Fibroblast of lung (primary cell): ENCODE data around the gene EDDM13. TPM values are rescaled to one million over a fixed set of nuclear protein-coding genes. Genes with fewer than 3 reads are reported as not detected.

Experiments
- DNase-seq, 2 donors: peaks; one replicate each; pipeline versions ENCODE4 v3.0.0 to v3.0.0-alpha.2; 2010; ENCODE audit warnings: low read depth in 2 of 2
- H2AFZ ChIP-seq: 2 replicates; pipeline ENCODE4 v1.5.1; 2012; ENCODE audit warnings: low read length, control low read depth, inconsistent platforms
- H3K27ac ChIP-seq: 2 replicates; pipeline ENCODE4 v1.5.1; 2011; ENCODE audit warnings: low read length, control low read depth; ENCODE audit not compliant: insufficient read depth
- H3K27me3 ChIP-seq: 2 replicates; pipeline ENCODE4 v1.5.1; 2011; ENCODE audit warnings: mild to moderate bottlenecking, low read length; ENCODE audit not compliant: control insufficient read depth, insufficient read depth
- H3K36me3 ChIP-seq: 2 replicates; pipeline ENCODE4 v1.5.1; 2011; ENCODE audit warnings: low read length; ENCODE audit not compliant: control insufficient read depth, insufficient read depth
- H3K4me1 ChIP-seq: 2 replicates; pipeline ENCODE4 v1.5.1; 2011; ENCODE audit warnings: low read length; ENCODE audit not compliant: control insufficient read depth, insufficient read depth; ENCODE audit errors: extremely low read depth
- H3K4me2 ChIP-seq: 2 replicates; pipeline ENCODE4 v1.5.1; 2011; ENCODE audit warnings: low read length, control low read depth; ENCODE audit not compliant: insufficient read depth; ENCODE audit errors: extremely low read depth
- H3K4me3 ChIP-seq, 4 experiments: fragments of 200-600 bp in 1 of 4; sonication (generic) in 1 of 4; replicated peaks in 1 of 4; 2 replicates each; pipeline ENCODE4 v1.5.1; 2011 to 2016; ENCODE audit warnings: low read length in 4 of 4, low read depth in 3 of 4, mild to moderate bottlenecking in 3 of 4, control low read depth in 2 of 4, inconsistent platforms in 1 of 4, mixed read lengths in 1 of 4; ENCODE audit not compliant: insufficient read depth in 1 of 4; ENCODE audit errors: control extremely low read depth in 1 of 4
- H3K79me2 ChIP-seq: 2 replicates; pipeline ENCODE4 v1.5.1; 2012; ENCODE audit warnings: mild to moderate bottlenecking, low read length, inconsistent platforms; ENCODE audit not compliant: control insufficient read depth, insufficient read depth
- H3K9ac ChIP-seq: 2 replicates; pipeline ENCODE4 v1.5.1; 2011; ENCODE audit warnings: mild to moderate bottlenecking, low read length, control low read depth; ENCODE audit not compliant: insufficient read depth
- H3K9me3 ChIP-seq: 2 replicates; pipeline ENCODE4 v1.5.1; 2012; ENCODE audit warnings: low read depth, low read length; ENCODE audit not compliant: control insufficient read depth, insufficient read depth
- H4K20me1 ChIP-seq: 2 replicates; pipeline ENCODE4 v1.5.1; 2011; ENCODE audit warnings: low read length; ENCODE audit not compliant: control insufficient read depth, insufficient read depth; ENCODE audit errors: extremely low read depth
- EZH2 ChIP-seq: IDR thresholded peaks from 2 replicates; pipeline ENCODE4 v1.5.1; 2012; ENCODE audit warnings: low read length, control low read depth, mild to moderate bottlenecking; ENCODE audit errors: missing control alignments
- polyA plus RNA-seq, 2 donors: library from polyadenylated mRNA; depleted of rRNA in 1 of 2; stranded (reverse) in 1 of 2; unstranded in 1 of 2; fragments of >200 nt; gene quantifications; 2 replicates each; pipeline ENCODE4 v1.2.1, GENCODE V29; 2011 to 2012; ENCODE audit warnings: missing spikeins in 1 of 2
- total RNA-seq: library from RNA; depleted of rRNA; stranded (reverse); fragments of >200 nt; gene quantifications from 2 replicates; pipeline ENCODE4 v1.2.1, GENCODE V29; 2014
- TF ChIP-seq, protein P1 (sequence below), 2 donors: IDR thresholded peaks in 1 of 2; conservative IDR thresholded peaks in 1 of 2; 1 replicate in 1 of 2; 2 replicates in 1 of 2; pipeline ENCODE4 v1.5.1; 2011 to 2012; ENCODE audit warnings: low read length in 2 of 2, control low read depth in 1 of 2, inconsistent platforms in 1 of 2, low read depth in 1 of 2, mild to moderate bottlenecking in 1 of 2

The EDDM13 gene
- total and polyA plus RNA-seq, 2 donors (not counting 1 experiment from before 2014, with no cell fraction given): not detected

DNA sequence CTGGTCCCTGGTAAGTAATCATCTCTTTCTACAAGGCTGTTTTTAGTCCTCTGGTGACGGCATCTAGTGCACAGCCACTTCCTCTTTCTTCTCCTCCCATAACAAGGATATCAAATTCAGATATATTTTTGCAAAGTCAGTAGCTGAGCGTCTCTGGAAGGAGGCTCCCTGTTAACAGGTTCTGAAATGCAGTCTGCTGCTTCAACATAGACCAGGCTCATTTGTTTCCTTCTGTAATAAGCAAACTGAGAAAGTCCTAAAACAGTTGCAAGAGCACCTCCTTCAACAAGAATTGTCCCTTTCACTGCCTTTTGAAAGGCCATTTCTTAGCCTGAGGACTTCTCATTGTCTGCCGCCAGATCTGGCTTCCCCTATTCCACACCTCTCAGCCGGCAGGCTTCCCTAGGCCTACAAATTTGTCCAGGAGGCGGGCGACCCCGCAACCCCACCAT, 49.5 kb downstream of the EDDM13 start:
- no peak for DNase-seq
- Histone ChIP-seq H3K27ac (no peak overlapping the region), H4K20me1 (no peaks in the 10 kb centered on the region), H3K9ac (no peak overlapping the region), H3K4me3 (no peak overlapping the region), H2AFZ (no peak overlapping the region), H3K79me2 (no peaks in the 10 kb centered on the region), H3K27me3 (no peaks in the 10 kb centered on the region), H3K4me2 (no peak overlapping the region), H3K36me3 (no peaks in the 10 kb centered on the region), H3K4me1 (no peaks in the 10 kb centered on the region), H3K9me3 (no peaks in the 10 kb centered on the region)
- TF ChIP-seq EZH2: no peak
- TF ChIP-seq, protein P1, sequence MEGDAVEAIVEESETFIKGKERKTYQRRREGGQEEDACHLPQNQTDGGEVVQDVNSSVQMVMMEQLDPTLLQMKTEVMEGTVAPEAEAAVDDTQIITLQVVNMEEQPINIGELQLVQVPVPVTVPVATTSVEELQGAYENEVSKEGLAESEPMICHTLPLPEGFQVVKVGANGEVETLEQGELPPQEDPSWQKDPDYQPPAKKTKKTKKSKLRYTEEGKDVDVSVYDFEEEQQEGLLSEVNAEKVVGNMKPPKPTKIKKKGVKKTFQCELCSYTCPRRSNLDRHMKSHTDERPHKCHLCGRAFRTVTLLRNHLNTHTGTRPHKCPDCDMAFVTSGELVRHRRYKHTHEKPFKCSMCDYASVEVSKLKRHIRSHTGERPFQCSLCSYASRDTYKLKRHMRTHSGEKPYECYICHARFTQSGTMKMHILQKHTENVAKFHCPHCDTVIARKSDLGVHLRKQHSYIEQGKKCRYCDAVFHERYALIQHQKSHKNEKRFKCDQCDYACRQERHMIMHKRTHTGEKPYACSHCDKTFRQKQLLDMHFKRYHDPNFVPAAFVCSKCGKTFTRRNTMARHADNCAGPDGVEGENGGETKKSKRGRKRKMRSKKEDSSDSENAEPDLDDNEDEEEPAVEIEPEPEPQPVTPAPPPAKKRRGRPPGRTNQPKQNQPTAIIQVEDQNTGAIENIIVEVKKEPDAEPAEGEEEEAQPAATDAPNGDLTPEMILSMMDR (conservative IDR thresholded peaks at IDR 0.05 in 1 of 2, IDR thresholded peaks at IDR 0.05 in 1 of 2; ENCODE audit: low read depth in 1 of 2, low read length in 2 of 2): no peak

DNA sequence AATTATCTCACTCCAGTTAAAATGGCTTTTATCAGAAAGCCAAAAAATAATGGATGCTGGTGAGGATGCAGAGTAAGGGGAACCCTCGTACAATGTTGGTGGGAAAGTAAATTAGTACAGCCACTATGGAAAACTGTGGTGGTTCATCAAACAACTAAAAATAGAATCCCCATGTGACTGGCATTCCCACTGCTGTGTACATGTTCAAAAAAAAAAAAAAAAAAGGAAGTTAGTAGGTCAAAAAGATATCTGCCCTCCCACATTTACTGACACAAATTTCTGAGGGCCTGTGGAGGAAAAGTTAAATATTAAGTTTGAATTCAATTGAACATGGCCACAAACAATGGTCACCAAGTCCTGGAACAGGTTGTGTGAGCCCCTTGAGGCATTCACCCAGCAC, 51.9 kb downstream of the EDDM13 start:
- Histone ChIP-seq H3K9me3 (no peaks in the 10 kb centered on the region), H4K20me1 (no peaks in the 10 kb centered on the region), H3K79me2 (no peaks in the 10 kb centered on the region), H3K36me3 (no peaks in the 10 kb centered on the region), H3K27ac (no peak overlapping the region), H3K4me1 (no peaks in the 10 kb centered on the region), H3K27me3 (no peaks in the 10 kb centered on the region), H3K4me3 (no peak overlapping the region), H2AFZ (no peak overlapping the region), H3K4me2 (no peak overlapping the region), H3K9ac (no peak overlapping the region)
- DNase-seq: no peak
- no peak for TF ChIP-seq EZH2
- TF ChIP-seq, protein P1 (conservative IDR thresholded peaks at IDR 0.05 in 1 of 2, IDR thresholded peaks at IDR 0.05 in 1 of 2; ENCODE audit: low read depth in 1 of 2, low read length in 2 of 2): no peak

DNA sequence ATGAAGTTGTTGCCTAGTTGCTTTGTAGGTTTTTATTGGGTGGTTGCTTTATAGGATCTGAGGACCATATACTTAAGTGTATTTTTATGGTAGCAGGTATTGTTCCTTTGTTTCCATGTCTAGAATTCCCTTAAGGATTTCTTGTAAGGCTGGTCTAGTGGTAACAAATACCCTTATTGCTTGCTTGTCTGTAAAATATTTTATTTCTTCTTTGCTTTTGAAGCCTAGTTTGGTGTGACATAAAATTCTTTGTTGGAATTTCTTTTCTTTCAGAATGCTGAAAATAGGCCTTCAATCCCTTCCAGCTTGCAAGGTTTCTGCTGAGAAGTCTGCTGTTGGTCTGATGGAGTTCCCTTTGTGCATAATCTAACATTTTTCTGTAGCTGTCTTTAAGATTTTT, 60.1 kb downstream of the EDDM13 start:
- no peaks in the 10 kb centered on the region for H3K27me3 ChIP-seq
- no peak overlapping the region for H2AFZ ChIP-seq
- no peaks in the 10 kb centered on the region for H3K9me3 ChIP-seq
- no peak overlapping the region for H3K4me3 ChIP-seq
- no peak for TF ChIP-seq EZH2
- TF ChIP-seq, protein P1 (conservative IDR thresholded peaks at IDR 0.05 in 1 of 2, IDR thresholded peaks at IDR 0.05 in 1 of 2; ENCODE audit: low read depth in 1 of 2, low read length in 2 of 2): no peak
- H3K36me3 ChIP-seq: no peaks in the 10 kb centered on the region
- H4K20me1 ChIP-seq: no peaks in the 10 kb centered on the region
- H3K4me1 ChIP-seq: no peaks in the 10 kb centered on the region
- no peak overlapping the region for H3K9ac ChIP-seq
- H3K79me2 ChIP-seq: no peaks in the 10 kb centered on the region
- no peak overlapping the region for H3K27ac ChIP-seq
- H3K4me2 ChIP-seq: no peak overlapping the region
- DNase-seq: no peak
